IMR-90 (cell line): ENCODE results near the gene ELMO1. TPM values are rescaled to one million over a fixed set of nuclear protein-coding genes. Genes with fewer than 3 reads are reported as not detected.

Experiments used
- ATAC-seq: fragments of 200-7000 bp; cut with Tn5 transposase; 2 replicates; pipeline ENCODE4 v1.9.1; 2020; ENCODE audit warnings: low read depth, mild to moderate bottlenecking, moderate library complexity
- BruUV-seq: library from RNA; stranded (reverse); fragments of 400-500 nt; replicated peaks from 2 replicates; lab custom pipeline; 2021; lab: Mats Ljungman, UMichigan
- CTCF ChIA-PET: fragments of 300-600 bp; formaldehyde crosslinking; extraction: SDS; loops from one replicate; lab custom pipeline; 2021; ENCODE audit warnings: antibody characterized with exemption; lab: Yijun Ruan, JAX
- POLR2A ChIA-PET: fragments of 300-600 bp; sonication (Branson Sonifier 250); formaldehyde crosslinking; loops from one replicate; lab custom pipeline; 2022; ENCODE audit warnings: antibody characterized with exemption; ENCODE audit not compliant: unreplicated experiment; lab: Charles Lee
- DNase-seq: peaks from one replicate; pipeline ENCODE4 v3.0.0; 2013
- H2AFZ ChIP-seq: replicated peaks from 2 replicates; pipeline ENCODE3; 2013; ENCODE audit warnings: low read length, mild to moderate bottlenecking; ENCODE audit not compliant: poor library complexity
- H2AK5ac ChIP-seq: 2 replicates; pipeline ENCODE4 v1.6.1; 2013; ENCODE audit warnings: low read depth, low read length, inconsistent platforms
- H2AK9ac ChIP-seq: replicated peaks from 2 replicates; pipeline ENCODE3; 2013; ENCODE audit warnings: mild to moderate bottlenecking, low read depth, low read length, moderate library complexity; ENCODE audit not compliant: poor library complexity
- H2BK120ac ChIP-seq: 2 replicates; pipeline ENCODE4 v1.6.1; 2013; ENCODE audit warnings: low read depth, low read length, inconsistent platforms
- H2BK15ac ChIP-seq: 3 replicates; pipeline ENCODE4 v1.6.1; 2013; ENCODE audit warnings: low read depth, low read length, inconsistent platforms
- H2BK20ac ChIP-seq: 2 replicates; pipeline ENCODE4 v1.6.1; 2013; ENCODE audit warnings: low read depth, mild to moderate bottlenecking, inconsistent platforms, low read length, moderate library complexity
- H2BK5ac ChIP-seq: 2 replicates; pipeline ENCODE4 v1.6.1; 2013; ENCODE audit warnings: mild to moderate bottlenecking, low read depth, low read length, inconsistent platforms; ENCODE audit not compliant: poor library complexity, severe bottlenecking
- H3K14ac ChIP-seq: replicated peaks from 2 replicates; pipeline ENCODE4 v1.6.1; 2013; ENCODE audit warnings: low read depth, low read length, inconsistent platforms
- H3K18ac ChIP-seq: 2 replicates; pipeline ENCODE4 v1.6.1; 2013; ENCODE audit warnings: low read depth, low read length, control low read depth
- H3K23ac ChIP-seq: 2 replicates; pipeline ENCODE4 v1.6.1; 2013; ENCODE audit warnings: low read depth, low read length, inconsistent platforms
- H3K27ac ChIP-seq: 2 replicates; pipeline ENCODE4 v1.5.1; 2013; ENCODE audit warnings: mild to moderate bottlenecking, control low read depth, low read length; ENCODE audit not compliant: insufficient read depth
- H3K27me3 ChIP-seq: 2 replicates; pipeline ENCODE4 v1.6.1; 2013; ENCODE audit warnings: low read length; ENCODE audit not compliant: control insufficient read depth, insufficient read depth
- H3K36me3 ChIP-seq: 2 replicates; pipeline ENCODE4 v1.6.1; 2013; ENCODE audit warnings: low read length, mixed read lengths; ENCODE audit not compliant: control insufficient read depth, insufficient read depth
- H3K4ac ChIP-seq: 2 replicates; pipeline ENCODE4 v1.6.1; 2013; ENCODE audit warnings: low read depth, low read length, inconsistent platforms
- H3K4me1 ChIP-seq: 2 replicates; pipeline ENCODE4 v1.6.1; 2013; ENCODE audit warnings: low read length, mixed read lengths; ENCODE audit not compliant: control insufficient read depth, insufficient read depth
- H3K4me2 ChIP-seq: 2 replicates; pipeline ENCODE4 v1.6.1; 2013; ENCODE audit warnings: low read depth, mild to moderate bottlenecking, control low read depth, low read length, moderate library complexity
- H3K4me3 ChIP-seq: 2 replicates; pipeline ENCODE4 v1.5.1; 2013; ENCODE audit warnings: low read depth, mild to moderate bottlenecking, control low read depth, low read length, moderate library complexity; ENCODE audit not compliant: insufficient read depth
- H3K56ac ChIP-seq: 2 replicates; pipeline ENCODE4 v1.6.1; 2013; ENCODE audit warnings: low read length, inconsistent platforms; ENCODE audit not compliant: insufficient read depth; ENCODE audit errors: extremely low read depth
- H3K79me1 ChIP-seq, 2 experiments: 2 replicates each; pipeline ENCODE4 v1.6.1; 2013; ENCODE audit warnings: low read length in 2 of 2, inconsistent platforms in 1 of 2, low read depth in 1 of 2
- H3K9ac ChIP-seq: 2 replicates; pipeline ENCODE4 v1.6.1; 2013; ENCODE audit warnings: low read depth, low read length, control low read depth
- H3K9me1 ChIP-seq: 2 replicates; pipeline ENCODE4 v1.6.1; 2013; ENCODE audit warnings: low read length, inconsistent platforms; ENCODE audit not compliant: insufficient read depth
- H3K9me3 ChIP-seq: 2 replicates; pipeline ENCODE4 v1.6.1; 2013; ENCODE audit warnings: low read length; ENCODE audit not compliant: control insufficient read depth, insufficient read depth
- H4K20me1 ChIP-seq: 2 replicates; pipeline ENCODE4 v1.6.1; 2013; ENCODE audit warnings: low read length, inconsistent platforms; ENCODE audit not compliant: insufficient read depth
- H4K5ac ChIP-seq: 2 replicates; pipeline ENCODE4 v1.6.1; 2013; ENCODE audit warnings: mild to moderate bottlenecking, low read depth, low read length, control low read depth
- H4K8ac ChIP-seq, 2 experiments: 2 replicates each; pipeline ENCODE4 v1.6.1; 2013; ENCODE audit warnings: low read depth in 2 of 2, low read length in 2 of 2, control low read depth in 1 of 2, inconsistent platforms in 1 of 2
- H4K91ac ChIP-seq: 2 replicates; pipeline ENCODE4 v1.6.1; 2013; ENCODE audit warnings: low read depth, low read length, inconsistent platforms; ENCODE audit not compliant: insufficient read depth
- BHLHE40 ChIP-seq: fragments of 150-350 bp; IDR thresholded peaks from 2 replicates; pipeline ENCODE4 v1.6.1; 2016; ENCODE audit warnings: mild to moderate bottlenecking, low read depth, low read length
- CHD1 ChIP-seq: IDR thresholded peaks from 2 replicates; pipeline ENCODE4 v1.6.1; 2012; ENCODE audit warnings: low read depth, low read length, improper control_type of control experiment
- CTCF ChIP-seq: conservative IDR thresholded peaks from 2 replicates; pipeline ENCODE4 v1.5.1; 2012; ENCODE audit warnings: mild to moderate bottlenecking, low read depth, low read length, improper control_type of control experiment
- FOS ChIP-seq: fragments of 150-350 bp; IDR thresholded peaks from 2 replicates; pipeline ENCODE4 v1.6.1; 2016; ENCODE audit warnings: low read depth, low read length
- MAFK ChIP-seq: IDR thresholded peaks from 2 replicates; pipeline ENCODE4 v1.6.1; 2012; ENCODE audit warnings: low read depth, low read length, improper control_type of control experiment
- MAZ ChIP-seq: IDR thresholded peaks from 2 replicates; pipeline ENCODE4 v1.6.1; 2012; ENCODE audit warnings: low read depth, mild to moderate bottlenecking, low read length, improper control_type of control experiment, moderate library complexity, borderline replicate concordance
- MXI1 ChIP-seq: IDR thresholded peaks from 2 replicates; pipeline ENCODE4 v1.6.1; 2012; ENCODE audit warnings: low read depth, mild to moderate bottlenecking, low read length, moderate library complexity, borderline replicate concordance
- NFE2L2 ChIP-seq: fragments of 150-350 bp; IDR thresholded peaks from 2 replicates; pipeline ENCODE4 v1.6.1; 2016; ENCODE audit warnings: low read depth, mild to moderate bottlenecking, low read length
- RAD21 ChIP-seq: IDR thresholded peaks from 2 replicates; pipeline ENCODE4 v1.6.1; 2012; ENCODE audit warnings: low read length, improper control_type of control experiment
- RCOR1 ChIP-seq: IDR thresholded peaks from 2 replicates; pipeline ENCODE4 v1.6.1; 2012; ENCODE audit warnings: mild to moderate bottlenecking, low read length, improper control_type of control experiment; ENCODE audit not compliant: insufficient replicate concordance
- RFX5 ChIP-seq: IDR thresholded peaks from 2 replicates; pipeline ENCODE4 v1.8.0; 2012; ENCODE audit warnings: low read depth, mild to moderate bottlenecking, low read length, moderate library complexity
- SMC3 ChIP-seq: fragments of 150-350 bp; IDR thresholded peaks from 2 replicates; pipeline ENCODE4 v1.6.1; 2016; ENCODE audit warnings: low read depth, mild to moderate bottlenecking, antibody characterized with exemption, low read length, moderate library complexity
- USF2 ChIP-seq: fragments of 150-350 bp; IDR thresholded peaks from 2 replicates; pipeline ENCODE4 v1.6.1; 2017; ENCODE audit warnings: mild to moderate bottlenecking, antibody characterized with exemption, low read length, low read depth
- WGBS, 2 experiments: methylation state at CpG; one replicate each; pipeline versions ENCODE4 v1.1.5 to v1.1.7; 2013; ENCODE audit warnings: missing lambda C conversion rate in 2 of 2; ENCODE audit not compliant: insufficient read length in 1 of 2; ENCODE audit errors: extremely low coverage in 2 of 2; 5-methylcytosine and 5-hydroxymethylcytosine counted together
- dilution Hi-C: fragments of 300-500 bp; cut with HindIII; formaldehyde crosslinking; loops from one replicate; pipeline ENCODE4 v1.14.3; 2018; ENCODE audit warnings: low sequenced_read_pairs; ENCODE audit not compliant: unreplicated experiment
- in situ Hi-C: fragments of 300-500 bp; cut with MboI; formaldehyde crosslinking; loops from 3 replicates; pipeline ENCODE4 v1.14.3; 2019; ENCODE audit warnings: low sequenced_read_pairs, inconsistent platforms, mixed read lengths
- intact Hi-C: fragments of 100-400 bp; cut with micrococcal nuclease; formaldehyde crosslinking; loops from 2 replicates; pipeline ENCODE4 v1.10.0; 2022
- polyA plus RNA-seq, 3 experiments: library from polyadenylated mRNA; depleted of rRNA; stranded (reverse); fragments of >200 nt; gene quantifications; 2 replicates each; pipeline ENCODE4 v1.2.3, GENCODE V29; 2012; ENCODE audit warnings: low replicate concordance in 1 of 3
- total RNA-seq: library from RNA; depleted of rRNA; stranded (reverse); fragments of >200 nt; gene quantifications from 2 replicates; pipeline ENCODE4 v1.2.3, GENCODE V29; 2012
- TF ChIP-seq, protein P1 (sequence below): fragments of 150-350 bp; IDR thresholded peaks from 2 replicates; pipeline ENCODE4 v1.6.1; 2016; ENCODE audit warnings: low read depth, mild to moderate bottlenecking, low read length, moderate library complexity, borderline replicate concordance

The ELMO1 gene
- total and polyA plus RNA-seq, 2 of the 4 experiments (the other 2 are of a cell fraction), result 0.03 TPM; not detected in 1

- TF ChIP-seq CHD1, result no peak
- TF ChIP-seq RCOR1, result no peak
- TF ChIP-seq MAFK, result no peak
- no peak for TF ChIP-seq NFE2L2
- TF ChIP-seq USF2, result no peak
- no peak for TF ChIP-seq BHLHE40
- no peak for TF ChIP-seq FOS
- TF ChIP-seq RAD21, result no peak
- TF ChIP-seq CTCF, result no peak
- no peak for TF ChIP-seq MAZ
- TF ChIP-seq RFX5, result no peak
- TF ChIP-seq, protein P1, sequence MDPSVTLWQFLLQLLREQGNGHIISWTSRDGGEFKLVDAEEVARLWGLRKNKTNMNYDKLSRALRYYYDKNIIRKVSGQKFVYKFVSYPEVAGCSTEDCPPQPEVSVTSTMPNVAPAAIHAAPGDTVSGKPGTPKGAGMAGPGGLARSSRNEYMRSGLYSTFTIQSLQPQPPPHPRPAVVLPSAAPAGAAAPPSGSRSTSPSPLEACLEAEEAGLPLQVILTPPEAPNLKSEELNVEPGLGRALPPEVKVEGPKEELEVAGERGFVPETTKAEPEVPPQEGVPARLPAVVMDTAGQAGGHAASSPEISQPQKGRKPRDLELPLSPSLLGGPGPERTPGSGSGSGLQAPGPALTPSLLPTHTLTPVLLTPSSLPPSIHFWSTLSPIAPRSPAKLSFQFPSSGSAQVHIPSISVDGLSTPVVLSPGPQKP, result no peak
- TF ChIP-seq MXI1, result no peak
- no peak for TF ChIP-seq SMC3
- Histone ChIP-seq H3K4me2 (no peak overlapping the region), H3K9ac (no peak overlapping the region), H2BK120ac (no peak overlapping the region), H3K79me1 (no peaks in the 10 kb centered on the region), H2BK5ac (no peak overlapping the region), H3K9me3 (peaks cover 13% of the 10 kb centered on the region), H3K9me1 (no peaks in the 10 kb centered on the region), H4K20me1 (no peaks in the 10 kb centered on the region), H2AFZ (no peak overlapping the region), H3K18ac (no peak overlapping the region), H3K27me3 (no peaks in the 10 kb centered on the region), H3K14ac (no peak overlapping the region), H3K4ac (no peak overlapping the region), H3K23ac (no peak overlapping the region), H3K4me3 (no peak overlapping the region), H4K8ac (no peak overlapping the region), H3K56ac (no peak overlapping the region), H3K36me3 (no peaks in the 10 kb centered on the region), H2BK20ac (no peak overlapping the region), H2AK9ac (no peak overlapping the region), H4K5ac (no peak overlapping the region), H2AK5ac (no peak overlapping the region), H3K4me1 (no peaks in the 10 kb centered on the region), H3K27ac (no peak overlapping the region), H2BK15ac (no peak overlapping the region), H4K91ac (no peak overlapping the region)
- dilution Hi-C loops, result no loop called here
- ChIA-PET POLR2A (no interaction called here), CTCF (no interaction called here)
- no peak for DNase-seq
- WGBS, 2 experiments, result no CpG with 5 or more reads among the region's 4 CpGs
- no TSS peak for BruUV-seq
- intact Hi-C loops, result no loop called here
- in situ Hi-C loops, result no loop called here
- ATAC-seq, result no peak
These were observed 164.9 kb downstream of the ELMO1 start for GRCh38 chr7:37283716-37284115.
